Spinal cord (tissue), 10 donors: Measurements from ENCODE around the gene OR3A1. TPM values are rescaled to one million over a fixed set of nuclear protein-coding genes. Genes with fewer than 3 reads are reported as not detected.
"Not testable (repeated sequence)": the region's sequence is repeated elsewhere in the genome, so short reads cannot be mapped to it uniquely, and the experiment has no call there.

ENCODE experiments used
- DNase-seq, 6 donors: peaks; one replicate each; pipeline versions ENCODE4 v3.0.0 to v3.0.0-alpha.2; 2013 to 2015; ENCODE audit warnings: low spot score in 6 of 6, low read depth in 4 of 6
- H3K27ac ChIP-seq: one replicate; pipeline ENCODE4 v1.5.1; 2013; ENCODE audit warnings: low read depth, low read length, control low read depth
- H3K27me3 ChIP-seq: one replicate; pipeline ENCODE4 v1.6.1; 2013; ENCODE audit warnings: low read length; ENCODE audit not compliant: control insufficient read depth, insufficient read depth
- H3K36me3 ChIP-seq: one replicate; pipeline ENCODE4 v1.6.1; 2013; ENCODE audit warnings: low read length; ENCODE audit not compliant: control insufficient read depth, insufficient read depth
- H3K4me1 ChIP-seq: one replicate; pipeline ENCODE4 v1.6.1; 2013; ENCODE audit warnings: low read length; ENCODE audit not compliant: control insufficient read depth, insufficient read depth
- H3K4me3 ChIP-seq: one replicate; pipeline ENCODE4 v1.5.1; 2013; ENCODE audit warnings: low read depth, low read length, control low read depth
- H3K9me3 ChIP-seq: one replicate; pipeline ENCODE4 v1.6.1; 2013; ENCODE audit warnings: low read length; ENCODE audit not compliant: control insufficient read depth, insufficient read depth
- WGBS: methylation state at CpG from one replicate; pipeline ENCODE4 v1.1.5; 2013; ENCODE audit warnings: missing lambda C conversion rate; ENCODE audit not compliant: insufficient coverage; 5-methylcytosine and 5-hydroxymethylcytosine counted together
- long read RNA-seq, 4 donors: transcript quantifications; one replicate each; lab custom pipeline, GENCODE V29; 2026
- polyA plus RNA-seq, 2 donors: library from polyadenylated mRNA; unstranded; fragments of 120-200 nt; gene quantifications; one replicate each; pipeline ENCODE4 v1.2.1, GENCODE V29; 2013; ENCODE audit not compliant: insufficient read length in 2 of 2
- total RNA-seq, 2 donors: library from RNA; depleted of rRNA in 1 of 2; stranded (reverse); fragments of 120-200 nt in 1 of 2; fragments of >200 nt in 1 of 2; gene quantifications; one replicate each; pipeline versions ENCODE4 v1.2.3 to v1.2.4, GENCODE V29; 2013 to 2014
- donor health status: healthy.

The OR3A1 gene
- under 1 TPM; 0.22 to 0.40 TPM for total RNA-seq
- under 1 TPM; 0.29 to 0.36 TPM for polyA plus RNA-seq
- long read RNA-seq, donor 1, result 0 reads
- long read RNA-seq, donor 2, partial matches to known transcripts, result 0 of 2 reads
- long read RNA-seq, donor 2, other reads (novel, unspliced or antisense), result 0 of 2 reads
- long read RNA-seq, donor 3, result 0 reads
- long read RNA-seq, donor 4, result 0 reads

- H3K27ac ChIP-seq, result no peak within 1 kb of the TSS
- no peaks in the 10 kb centered on the region for H3K36me3 ChIP-seq
- 97% methylated on average over 3 of the region's 6 CpGs for WGBS
- H3K9me3 ChIP-seq, result no peaks in the 10 kb centered on the region
- DNase-seq, result no peak
- no peak within 1 kb of the TSS for H3K4me3 ChIP-seq
- H3K27me3 ChIP-seq, result no peaks in the 10 kb centered on the region
- no peaks in the 10 kb centered on the region for H3K4me1 ChIP-seq
These were observed at the start of gene OR3A1 for GRCh38 chr17:3298260-3298659. TSS of gene OR3A1 (minus strand) at chr17:3298360. CDS start at chr17:3292582, 5,778 bp downstream.

- 88% methylated on average over 12 of the region's 12 CpGs for WGBS
- H3K4me1 ChIP-seq, H3K36me3 ChIP-seq, H3K9me3 ChIP-seq, H3K27ac ChIP-seq, H3K27me3 ChIP-seq, H3K4me3 ChIP-seq, DNase-seq: not testable (repeated sequence)
These were observed 44.6 kb upstream of the OR3A1 start for GRCh38 chr17:3342782-3343181.

GRCh38 chr17:3335876-3336275, 37.7 kb upstream of the OR3A1 start:
- no CpG with 5 or more reads among the region's 4 CpGs for WGBS
- no peaks in the 10 kb centered on the region for H3K9me3 ChIP-seq
- no peak overlapping the region for H3K4me3 ChIP-seq
- no peaks in the 10 kb centered on the region for H3K36me3 ChIP-seq
- no peak overlapping the region for H3K27ac ChIP-seq
- no peaks in the 10 kb centered on the region for H3K4me1 ChIP-seq
- peak in 2 of 6 donors; percentile 1 to 9 for DNase-seq
- H3K27me3 ChIP-seq, result no peaks in the 10 kb centered on the region

GRCh38 chr17:3318336-3318735, 20.2 kb upstream of the OR3A1 start:
- H3K9me3 ChIP-seq, result no peaks in the 10 kb centered on the region
- H3K27me3 ChIP-seq, result no peaks in the 10 kb centered on the region
- no peak overlapping the region for H3K4me3 ChIP-seq
- no peaks in the 10 kb centered on the region for H3K36me3 ChIP-seq
- no peak overlapping the region for H3K27ac ChIP-seq
- H3K4me1 ChIP-seq, result no peaks in the 10 kb centered on the region
- no peak for DNase-seq
- WGBS, result 70% methylated on average over 4 of the region's 5 CpGs

GRCh38 chr17:3316836-3317235, 18.7 kb upstream of the OR3A1 start:
- no peak overlapping the region for H3K4me3 ChIP-seq
- 71% methylated on average over 2 of the region's 3 CpGs for WGBS
- no peaks in the 10 kb centered on the region for H3K27me3 ChIP-seq

GRCh38 chr17:3308603-3309002, 10.4 kb upstream of the OR3A1 start:
- no peak for DNase-seq
- no peaks in the 10 kb centered on the region for H3K27me3 ChIP-seq
- no peak overlapping the region for H3K4me3 ChIP-seq
- WGBS, result 83% methylated on average over 1 of the region's 4 CpGs
- no peaks in the 10 kb centered on the region for H3K9me3 ChIP-seq
- H3K4me1 ChIP-seq, result no peaks in the 10 kb centered on the region
- no peak overlapping the region for H3K27ac ChIP-seq
- no peaks in the 10 kb centered on the region for H3K36me3 ChIP-seq

More at GRCh38 chr17:3316836-3317235, 18.7 kb upstream of the OR3A1 start:
- Histone ChIP-seq H3K36me3 (no peaks in the 10 kb centered on the region), H3K27ac (no peak overlapping the region), H3K9me3 (no peaks in the 10 kb centered on the region), H3K4me1 (no peaks in the 10 kb centered on the region)
- DNase-seq, result no peak

- no peak overlapping the region for H3K4me3 ChIP-seq
- no peak for DNase-seq
- no peak overlapping the region for H3K27ac ChIP-seq
- H3K9me3 ChIP-seq, result no peaks in the 10 kb centered on the region
- no peaks in the 10 kb centered on the region for H3K27me3 ChIP-seq
- WGBS, result 47% methylated on average over 2 of the region's 4 CpGs
- no peaks in the 10 kb centered on the region for H3K4me1 ChIP-seq
- no peaks in the 10 kb centered on the region for H3K36me3 ChIP-seq
These were observed 2.5 kb downstream of the OR3A1 start for GRCh38 chr17:3295632-3296031.

GRCh38 chr17:3293548-3293947, 4.6 kb downstream of the OR3A1 start:
- not testable (repeated sequence) for H3K36me3 ChIP-seq, H3K4me1 ChIP-seq, H3K27me3 ChIP-seq, DNase-seq, H3K27ac ChIP-seq, H3K4me3 ChIP-seq, H3K9me3 ChIP-seq
- WGBS, result no CpG with 5 or more reads among the region's 1 CpG

- no peaks in the 10 kb centered on the region for H3K27me3 ChIP-seq
- no peaks in the 10 kb centered on the region for H3K4me1 ChIP-seq
- no peak overlapping the region for H3K27ac ChIP-seq
- DNase-seq, result no peak
- H3K36me3 ChIP-seq, result no peaks in the 10 kb centered on the region
- WGBS, result no CpG with 5 or more reads among the region's 1 CpG
- no peak overlapping the region for H3K4me3 ChIP-seq
- no peaks in the 10 kb centered on the region for H3K9me3 ChIP-seq
These were observed 15.3 kb downstream of the OR3A1 start for GRCh38 chr17:3282901-3283300.

- H3K9me3 ChIP-seq, result no peaks in the 10 kb centered on the region
- H3K27ac ChIP-seq, result no peak overlapping the region
- no peak overlapping the region for H3K4me3 ChIP-seq
- no peaks in the 10 kb centered on the region for H3K27me3 ChIP-seq
- 100% methylated on average over 2 of the region's 4 CpGs for WGBS
- H3K36me3 ChIP-seq, result no peaks in the 10 kb centered on the region
- DNase-seq, result no peak
- no peaks in the 10 kb centered on the region for H3K4me1 ChIP-seq
These were observed 22.0 kb downstream of the OR3A1 start for GRCh38 chr17:3276126-3276525.
